Uterus (tissue), 2 donors: ENCODE measurements around the gene SNTG2.

ENCODE experiments used
- POLR2A ChIP-seq, 2 donors: fragments of 450-650 bp; IDR thresholded peaks; one replicate each; pipeline ENCODE4 v1.6.1; 2016; ENCODE audit warnings: antibody characterized with exemption in 2 of 2, mild to moderate bottlenecking in 1 of 2, moderate library complexity in 1 of 2
- TF ChIP-seq, protein P1 (sequence below), 4 experiments: fragments of 200-600 bp in 2 of 4; fragments of 450-650 bp in 2 of 4; sonication (generic) in 2 of 4; IDR thresholded peaks; one replicate each; pipeline ENCODE4 v1.5.1; 2016 to 2019; ENCODE audit warnings: antibody characterized with exemption in 4 of 4, mild to moderate bottlenecking in 2 of 4, moderate library complexity in 1 of 4

DNA sequence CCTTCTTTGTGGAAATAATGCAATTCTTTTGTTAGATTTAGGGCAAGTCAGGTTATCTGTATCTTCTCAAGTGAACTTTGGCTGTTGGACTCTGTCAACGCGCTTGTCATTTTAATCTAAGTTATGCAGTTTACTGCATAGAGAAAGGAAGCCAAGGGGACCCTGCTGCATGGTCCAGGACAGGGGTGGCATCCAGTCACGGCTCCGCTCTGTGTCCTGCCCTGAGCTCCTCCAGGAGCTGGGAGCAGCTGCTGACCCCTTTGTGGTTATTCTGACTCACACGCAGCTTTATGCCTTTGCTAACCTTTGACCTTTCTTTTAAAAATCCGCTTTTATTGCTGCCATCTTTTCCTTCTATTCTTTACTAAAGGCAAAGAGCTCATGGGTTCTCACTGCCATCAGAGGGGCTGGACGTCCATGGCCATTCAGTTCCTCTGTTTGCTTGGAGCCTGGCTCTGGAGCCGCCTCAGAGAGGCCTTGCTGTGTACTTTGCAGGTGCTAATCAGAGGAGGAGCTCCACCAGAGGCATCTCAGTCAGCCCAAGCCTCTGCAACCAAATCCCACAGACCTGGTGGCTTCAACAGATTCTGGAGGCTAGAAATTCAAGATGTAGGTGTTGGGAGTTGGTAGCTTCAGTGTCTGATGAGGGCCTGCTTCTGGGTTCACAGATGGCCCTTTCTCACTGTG is 39.3 kb downstream of the SNTG2 start:
- TF ChIP-seq, protein P1, sequence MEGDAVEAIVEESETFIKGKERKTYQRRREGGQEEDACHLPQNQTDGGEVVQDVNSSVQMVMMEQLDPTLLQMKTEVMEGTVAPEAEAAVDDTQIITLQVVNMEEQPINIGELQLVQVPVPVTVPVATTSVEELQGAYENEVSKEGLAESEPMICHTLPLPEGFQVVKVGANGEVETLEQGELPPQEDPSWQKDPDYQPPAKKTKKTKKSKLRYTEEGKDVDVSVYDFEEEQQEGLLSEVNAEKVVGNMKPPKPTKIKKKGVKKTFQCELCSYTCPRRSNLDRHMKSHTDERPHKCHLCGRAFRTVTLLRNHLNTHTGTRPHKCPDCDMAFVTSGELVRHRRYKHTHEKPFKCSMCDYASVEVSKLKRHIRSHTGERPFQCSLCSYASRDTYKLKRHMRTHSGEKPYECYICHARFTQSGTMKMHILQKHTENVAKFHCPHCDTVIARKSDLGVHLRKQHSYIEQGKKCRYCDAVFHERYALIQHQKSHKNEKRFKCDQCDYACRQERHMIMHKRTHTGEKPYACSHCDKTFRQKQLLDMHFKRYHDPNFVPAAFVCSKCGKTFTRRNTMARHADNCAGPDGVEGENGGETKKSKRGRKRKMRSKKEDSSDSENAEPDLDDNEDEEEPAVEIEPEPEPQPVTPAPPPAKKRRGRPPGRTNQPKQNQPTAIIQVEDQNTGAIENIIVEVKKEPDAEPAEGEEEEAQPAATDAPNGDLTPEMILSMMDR (IDR thresholded peaks at IDR 0.05): no peak
- TF ChIP-seq POLR2A (IDR thresholded peaks at IDR 0.05): no peak
